Hepatocyte (in vitro differentiated cells): ENCODE data around the gene RALGAPB. TPM values are rescaled to one million over a fixed set of nuclear protein-coding genes. Genes with fewer than 3 reads are reported as not detected.

Experiments
- DNase-seq: peaks from one replicate; pipeline ENCODE4 v3.0.0-alpha.2; 2016; ENCODE audit warnings: low spot score
- H2AFZ ChIP-seq: fragments of 200-600 bp; sonication (generic); 2 replicates; pipeline ENCODE4 v1.6.0; 2016; ENCODE audit warnings: antibody characterized with exemption, mild to moderate bottlenecking
- H3K27ac ChIP-seq: fragments of 200-600 bp; sonication (generic); 2 replicates; pipeline ENCODE4 v1.5.1; 2016; ENCODE audit warnings: mild to moderate bottlenecking
- H3K27me3 ChIP-seq: fragments of 200-600 bp; sonication (generic); 2 replicates; pipeline ENCODE4 v1.6.1; 2016
- H3K36me3 ChIP-seq: fragments of 200-600 bp; sonication (generic); replicated peaks from 2 replicates; pipeline ENCODE4 v1.5.1; 2016; ENCODE audit warnings: low read depth; ENCODE audit not compliant: insufficient read depth
- H3K4me1 ChIP-seq: fragments of 200-600 bp; sonication (generic); 2 replicates; pipeline ENCODE4 v1.5.1; 2016; ENCODE audit warnings: mild to moderate bottlenecking, moderate library complexity; ENCODE audit not compliant: insufficient read depth
- H3K4me2 ChIP-seq: fragments of 200-600 bp; sonication (generic); 2 replicates; pipeline ENCODE4 v1.6.0; 2016
- H3K4me3 ChIP-seq: fragments of 200-600 bp; sonication (generic); 2 replicates; pipeline ENCODE4 v1.5.1; 2016; ENCODE audit warnings: mild to moderate bottlenecking
- H3K79me2 ChIP-seq: fragments of 200-600 bp; sonication (generic); 2 replicates; pipeline ENCODE4 v1.6.0; 2017; ENCODE audit warnings: mild to moderate bottlenecking
- H3K9me2 ChIP-seq: fragments of 200-600 bp; sonication (generic); replicated peaks from 2 replicates; pipeline ENCODE4 v1.6.0; 2017; ENCODE audit warnings: mild to moderate bottlenecking; ENCODE audit not compliant: insufficient read depth
- H3K9me3 ChIP-seq: fragments of 200-600 bp; sonication (generic); 2 replicates; pipeline ENCODE4 v1.5.1; 2016; ENCODE audit warnings: low read depth, mild to moderate bottlenecking
- H4K20me1 ChIP-seq: fragments of 200-600 bp; sonication (generic); 2 replicates; pipeline ENCODE4 v1.6.0; 2016; ENCODE audit warnings: mild to moderate bottlenecking; ENCODE audit not compliant: insufficient read depth, poor library complexity, severe bottlenecking
- EZH2 ChIP-seq: fragments of 200-600 bp; sonication (generic); IDR thresholded peaks from 2 replicates; pipeline ENCODE4 v1.6.1; 2016; ENCODE audit warnings: antibody characterized with exemption, mild to moderate bottlenecking, borderline replicate concordance
- EZH2phosphoT487 ChIP-seq: fragments of 200-600 bp; sonication (generic); IDR thresholded peaks from one replicate; pipeline ENCODE4 v1.6.1; 2018; ENCODE audit warnings: antibody characterized with exemption, mild to moderate bottlenecking, low read depth, moderate library complexity; ENCODE audit not compliant: unreplicated experiment, severe bottlenecking
- WGBS: methylation state at CpG from one replicate; pipeline ENCODE4 v1.1.6; 2016; ENCODE audit warnings: low lambda C conversion rate; ENCODE audit errors: missing lambda C conversion rate; 5-methylcytosine and 5-hydroxymethylcytosine counted together
- microRNA counts: library from miRNA; unstranded; fragments of <30 nt; microRNA quantifications from one replicate; lab custom pipeline; 2017
- microRNA-seq: library from miRNA; unstranded; fragments of <30 nt; microRNA quantifications from one replicate; pipeline ENCODE4, GENCODE V29; 2017
- polyA plus RNA-seq: library from polyadenylated mRNA; unstranded; fragments of >200 nt; fragmentation: Nextera tagmentation; extraction: Ambion mirVana; gene quantifications from 2 replicates; pipeline ENCODE4 v1.2.1, GENCODE V29; 2016
- small RNA-seq: library from RNA; depleted of rRNA; stranded (forward); fragments of <200 nt; gene quantifications from one replicate; pipeline ENCODE3, GENCODE V24; 2014
- total RNA-seq: library from RNA; depleted of rRNA; stranded (reverse); fragments of >200 nt; gene quantifications from 2 replicates; pipeline ENCODE4 v1.2.3, GENCODE V29; 2014
- TF ChIP-seq, protein P1 (sequence below): fragments of 200-600 bp; sonication (generic); IDR thresholded peaks from 2 replicates; pipeline ENCODE4 v1.5.1; 2016; ENCODE audit warnings: antibody characterized with exemption, mild to moderate bottlenecking; ENCODE audit not compliant: poor library complexity

RALGAPB gene
- total and polyA plus RNA-seq, 2 experiments from 2014 or later, result 7.7 to 31.8 TPM

DNA sequence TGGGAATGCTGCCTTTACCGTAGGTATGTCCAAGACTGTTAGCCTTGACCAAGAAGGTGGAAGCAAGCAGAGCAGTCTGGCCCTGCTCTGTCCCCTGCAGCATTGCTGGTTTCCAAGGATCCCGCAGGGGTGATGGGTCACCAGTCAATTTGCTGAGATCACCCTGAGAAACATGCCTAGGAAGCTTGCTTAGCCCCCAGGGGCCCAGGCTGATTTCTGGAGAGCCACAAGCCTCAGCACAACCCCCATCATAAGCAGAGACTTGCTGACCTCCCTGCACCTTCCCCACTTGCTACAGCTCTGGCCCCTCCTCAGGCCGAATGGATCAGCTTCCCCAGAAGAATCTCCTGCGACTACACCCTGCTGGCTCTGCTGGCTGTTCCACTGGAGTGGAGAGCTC is 150.4 kb downstream of the RALGAPB start:
- Histone ChIP-seq H3K27me3 (no peaks in the 10 kb centered on the region), H3K9me2 (no peaks in the 10 kb centered on the region)
- 58% methylated on average over 4 of the region's 4 CpGs for WGBS

DNA sequence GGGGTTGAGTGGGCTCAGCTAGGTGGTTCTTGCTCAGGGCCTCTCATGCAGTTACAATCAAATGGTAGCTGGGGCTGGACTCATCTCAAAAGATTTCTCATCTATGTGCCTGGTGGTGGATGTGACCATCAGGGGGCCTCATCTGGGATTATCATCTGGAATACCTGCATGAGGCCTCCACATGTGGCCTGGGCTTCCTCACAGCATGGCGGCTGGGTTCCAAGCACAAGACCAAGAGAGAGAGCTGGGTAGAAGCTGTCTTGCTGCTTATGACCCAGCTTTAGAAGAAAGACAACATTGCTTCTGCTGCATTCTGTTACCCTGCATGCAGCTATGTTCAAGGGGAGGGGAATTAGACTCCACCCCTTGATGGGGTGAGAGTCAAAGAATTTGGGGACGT is 151.4 kb downstream of the RALGAPB start:
- Histone ChIP-seq H3K36me3 (no peaks in the 10 kb centered on the region), H3K9me3 (no peaks in the 10 kb centered on the region), H3K79me2 (no peaks in the 10 kb centered on the region), H4K20me1 (no peaks in the 10 kb centered on the region), H3K4me1 (no peaks in the 10 kb centered on the region), H3K9me2 (no peaks in the 10 kb centered on the region), H3K27me3 (no peaks in the 10 kb centered on the region), H3K4me2 (no peak overlapping the region), H3K27ac (no peak overlapping the region), H3K4me3 (no peak overlapping the region), H2AFZ (no peak overlapping the region)
- WGBS, result 92% methylated on average over 2 of the region's 2 CpGs
- DNase-seq, result no peak
- TF ChIP-seq EZH2phosphoT487, result no peak
- TF ChIP-seq EZH2, result no peak

More for the DNA sequence above, 150.4 kb downstream of the RALGAPB start:
- Histone ChIP-seq H3K79me2 (no peaks in the 10 kb centered on the region), H3K4me3 (no peak overlapping the region), H3K4me1 (no peaks in the 10 kb centered on the region), H2AFZ (no peak overlapping the region), H3K36me3 (no peaks in the 10 kb centered on the region), H3K9me3 (no peaks in the 10 kb centered on the region), H4K20me1 (no peaks in the 10 kb centered on the region), H3K27ac (no peak overlapping the region), H3K4me2 (no peak overlapping the region)
- no peak for TF ChIP-seq EZH2phosphoT487
- TF ChIP-seq, protein P1, sequence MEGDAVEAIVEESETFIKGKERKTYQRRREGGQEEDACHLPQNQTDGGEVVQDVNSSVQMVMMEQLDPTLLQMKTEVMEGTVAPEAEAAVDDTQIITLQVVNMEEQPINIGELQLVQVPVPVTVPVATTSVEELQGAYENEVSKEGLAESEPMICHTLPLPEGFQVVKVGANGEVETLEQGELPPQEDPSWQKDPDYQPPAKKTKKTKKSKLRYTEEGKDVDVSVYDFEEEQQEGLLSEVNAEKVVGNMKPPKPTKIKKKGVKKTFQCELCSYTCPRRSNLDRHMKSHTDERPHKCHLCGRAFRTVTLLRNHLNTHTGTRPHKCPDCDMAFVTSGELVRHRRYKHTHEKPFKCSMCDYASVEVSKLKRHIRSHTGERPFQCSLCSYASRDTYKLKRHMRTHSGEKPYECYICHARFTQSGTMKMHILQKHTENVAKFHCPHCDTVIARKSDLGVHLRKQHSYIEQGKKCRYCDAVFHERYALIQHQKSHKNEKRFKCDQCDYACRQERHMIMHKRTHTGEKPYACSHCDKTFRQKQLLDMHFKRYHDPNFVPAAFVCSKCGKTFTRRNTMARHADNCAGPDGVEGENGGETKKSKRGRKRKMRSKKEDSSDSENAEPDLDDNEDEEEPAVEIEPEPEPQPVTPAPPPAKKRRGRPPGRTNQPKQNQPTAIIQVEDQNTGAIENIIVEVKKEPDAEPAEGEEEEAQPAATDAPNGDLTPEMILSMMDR, result no peak
- TF ChIP-seq EZH2, result no peak
- DNase-seq, result no peak

DNA sequence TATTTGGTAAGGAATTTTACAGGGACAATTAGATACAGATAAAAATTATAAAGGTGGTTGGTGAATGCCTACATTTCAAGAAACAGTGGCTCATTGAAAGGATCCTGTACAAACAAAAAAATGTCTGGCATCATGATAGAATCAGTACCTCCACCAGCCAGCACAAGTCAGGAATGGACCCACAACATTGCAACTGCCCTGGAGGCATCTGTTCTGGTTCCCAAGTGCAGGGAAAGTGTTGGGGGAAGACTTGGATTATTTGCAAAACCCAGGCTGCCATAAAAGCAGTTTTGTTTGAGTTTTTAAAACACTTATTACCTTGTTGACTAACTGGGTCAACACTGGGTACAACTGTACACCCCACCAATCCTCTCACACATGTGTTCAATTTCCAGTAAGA is 153.3 kb downstream of the RALGAPB start:
- no peak for TF ChIP-seq EZH2
- TF ChIP-seq, protein P1, result no peak
- no peak for TF ChIP-seq EZH2phosphoT487

GRCh38 chr20:38626921-38627659 is 154.4 kb downstream of the RALGAPB start:
- Histone ChIP-seq H3K4me2 (no peak overlapping the region), H3K27me3 (no peaks in the 10 kb centered on the region), H2AFZ (no peak overlapping the region), H3K27ac (no peak overlapping the region), H3K36me3 (no peaks in the 10 kb centered on the region), H3K4me1 (no peaks in the 10 kb centered on the region), H3K79me2 (no peaks in the 10 kb centered on the region), H4K20me1 (no peaks in the 10 kb centered on the region), H3K9me2 (no peaks in the 10 kb centered on the region), H3K4me3 (no peak overlapping the region), H3K9me3 (no peaks in the 10 kb centered on the region)
- no peak for DNase-seq
- TF ChIP-seq EZH2 (no peak), EZH2phosphoT487 (no peak)
- TF ChIP-seq, protein P1, result no peak
- WGBS, result 93% methylated on average over 10 of the region's 10 CpGs

More for the DNA sequence above, 153.3 kb downstream of the RALGAPB start:
- Histone ChIP-seq H3K4me3 (no peak overlapping the region), H4K20me1 (no peaks in the 10 kb centered on the region), H3K9me3 (no peaks in the 10 kb centered on the region), H3K4me2 (no peak overlapping the region), H3K36me3 (no peaks in the 10 kb centered on the region), H2AFZ (no peak overlapping the region), H3K4me1 (no peaks in the 10 kb centered on the region), H3K79me2 (no peaks in the 10 kb centered on the region), H3K27ac (no peak overlapping the region), H3K27me3 (no peaks in the 10 kb centered on the region), H3K9me2 (no peaks in the 10 kb centered on the region)
- no peak for DNase-seq

MicroRNAs within 50 kb of the gene (microRNA counts, 767-probe panel; counts per million panel counts)
- not detected for microRNA hsa-miR-548o-3p (lab: Ali Mortazavi, UCI)

Small RNA genes lying within 50 kb of the gene (microRNA-seq; reads per million reads assigned to microRNA genes)
- gene MIR548O2, result not detected

Small RNA genes lying within 50 kb of the gene (small RNA-seq; reads per million reads assigned to genes)
- not detected for gene MIR548O2
- not detected for gene RF00056
- 31.6 reads per million, percentile 96 among the genes with 10 or more reads in this experiment for gene SNORA60
- 15.2 reads per million, percentile 95 among the genes with 10 or more reads in this experiment for gene SNORA71A
- 21.3 reads per million, percentile 96 among the genes with 10 or more reads in this experiment for gene SNORA71B
- 16.5 reads per million, percentile 96 among the genes with 10 or more reads in this experiment for gene SNORA71C
- 589 reads per million, percentile 99 among the genes with 10 or more reads in this experiment for gene SNORA71D
- gene SNORA71E, result not detected

Other genes with a start within 250 kb of the RALGAPB start
- gene KIAA1755, start 212.1 kb upstream of the RALGAPB start, total RNA-seq, result 2.0 and 3.4 TPM in 2 replicates
- gene KIAA1755, start 212.1 kb upstream of the RALGAPB start, polyA plus RNA-seq, result 1.3 and 1.6 TPM in 2 replicates
- 0.63 TPM in 1 of 2 replicates, not detected in the other for gene BPI, start 168.7 kb upstream of the RALGAPB start, total RNA-seq
- gene BPI, start 168.7 kb upstream of the RALGAPB start, polyA plus RNA-seq, result 0.66 TPM in 1 of 2 replicates, not detected in the other
- gene LBP, start 126.4 kb upstream of the RALGAPB start, total RNA-seq, result 48.4 and 71.5 TPM in 2 replicates
- 43.0 and 57.2 TPM in 2 replicates for gene LBP, start 126.4 kb upstream of the RALGAPB start, polyA plus RNA-seq
- 7.5 and 8.5 TPM in 2 replicates for gene SNHG17, start 37.5 kb upstream of the RALGAPB start, total RNA-seq
- 20.1 and 24.3 TPM in 2 replicates for gene SNHG17, start 37.5 kb upstream of the RALGAPB start, polyA plus RNA-seq
- not detected in 2 replicates for gene ADIG, start 108.4 kb downstream of the RALGAPB start, total RNA-seq
- gene ADIG, start 108.4 kb downstream of the RALGAPB start, polyA plus RNA-seq, result not detected in 2 replicates
- gene ARHGAP40, start 129.0 kb downstream of the RALGAPB start, total RNA-seq, result 0.28 and 1.2 TPM in 2 replicates
- gene ARHGAP40, start 129.0 kb downstream of the RALGAPB start, polyA plus RNA-seq, result 1.1 and 2.4 TPM in 2 replicates